ENCODE measurements around the gene ZNF740.
"Not testable (repeated sequence)": the region's sequence is repeated elsewhere in the genome, so short reads cannot be mapped to it uniquely, and the experiment has no call there.

Gene ZNF740

DNA sequence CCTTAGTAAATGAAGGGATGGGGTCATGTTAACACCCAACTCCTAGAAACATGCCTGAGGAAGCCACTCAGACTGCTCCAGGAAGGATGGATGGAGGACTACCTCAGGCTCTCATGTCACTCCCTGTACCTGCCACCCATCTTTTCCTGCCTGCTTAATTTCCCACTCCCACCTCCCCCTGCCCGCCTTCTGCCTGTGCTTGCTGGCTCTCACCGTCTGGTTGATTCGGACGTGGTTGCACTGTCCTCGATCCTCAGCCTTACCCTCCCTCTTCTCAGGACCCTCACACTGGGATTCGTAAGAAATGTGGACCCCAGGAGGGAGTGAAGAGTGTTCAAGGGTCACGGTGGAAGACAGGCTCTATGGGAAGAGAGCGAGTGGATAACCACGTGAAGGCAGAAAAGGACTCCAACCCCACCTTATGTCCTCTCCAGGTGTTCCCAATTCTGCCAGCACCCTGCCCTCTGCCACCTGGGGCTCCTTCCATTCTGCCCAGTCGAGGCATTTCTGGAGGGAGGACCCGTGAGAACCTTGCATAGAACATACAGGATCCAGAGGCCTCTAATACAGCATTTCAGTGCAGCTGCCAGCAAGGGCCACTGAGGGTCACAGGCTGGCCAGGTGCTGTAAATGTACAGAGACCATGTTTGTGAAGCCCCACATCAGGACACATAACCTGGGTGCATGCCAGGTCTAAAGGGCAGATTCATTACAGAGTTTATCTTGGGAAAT lies 13.6 kb downstream of the ZNF740 start:
- in situ Hi-C loops (cut with MboI; ENCODE audit: low sequenced_read_pairs): no loop called here

DNA sequence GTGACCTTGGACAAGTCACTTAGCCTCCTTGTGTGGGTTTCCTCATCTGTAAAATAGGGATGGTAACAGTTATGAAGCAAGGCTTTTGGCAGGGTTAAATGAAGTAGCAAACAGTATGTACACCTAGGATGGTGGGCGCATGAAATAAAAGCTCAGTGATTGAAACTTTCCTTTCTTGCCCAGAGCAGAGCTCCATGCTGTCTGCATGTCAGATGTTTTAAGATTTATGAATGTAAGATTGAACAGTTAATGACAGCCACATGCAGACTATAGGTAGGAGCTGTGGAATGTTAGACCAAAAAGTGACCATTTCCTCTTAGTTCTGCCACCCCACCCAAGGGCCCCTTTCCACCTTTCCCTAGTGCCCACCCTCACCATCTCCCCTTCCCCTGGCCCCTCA lies 14.5 kb downstream of the ZNF740 start:
- in situ Hi-C loops (cut with MboI; ENCODE audit: low sequenced_read_pairs): no loop called here

DNA sequence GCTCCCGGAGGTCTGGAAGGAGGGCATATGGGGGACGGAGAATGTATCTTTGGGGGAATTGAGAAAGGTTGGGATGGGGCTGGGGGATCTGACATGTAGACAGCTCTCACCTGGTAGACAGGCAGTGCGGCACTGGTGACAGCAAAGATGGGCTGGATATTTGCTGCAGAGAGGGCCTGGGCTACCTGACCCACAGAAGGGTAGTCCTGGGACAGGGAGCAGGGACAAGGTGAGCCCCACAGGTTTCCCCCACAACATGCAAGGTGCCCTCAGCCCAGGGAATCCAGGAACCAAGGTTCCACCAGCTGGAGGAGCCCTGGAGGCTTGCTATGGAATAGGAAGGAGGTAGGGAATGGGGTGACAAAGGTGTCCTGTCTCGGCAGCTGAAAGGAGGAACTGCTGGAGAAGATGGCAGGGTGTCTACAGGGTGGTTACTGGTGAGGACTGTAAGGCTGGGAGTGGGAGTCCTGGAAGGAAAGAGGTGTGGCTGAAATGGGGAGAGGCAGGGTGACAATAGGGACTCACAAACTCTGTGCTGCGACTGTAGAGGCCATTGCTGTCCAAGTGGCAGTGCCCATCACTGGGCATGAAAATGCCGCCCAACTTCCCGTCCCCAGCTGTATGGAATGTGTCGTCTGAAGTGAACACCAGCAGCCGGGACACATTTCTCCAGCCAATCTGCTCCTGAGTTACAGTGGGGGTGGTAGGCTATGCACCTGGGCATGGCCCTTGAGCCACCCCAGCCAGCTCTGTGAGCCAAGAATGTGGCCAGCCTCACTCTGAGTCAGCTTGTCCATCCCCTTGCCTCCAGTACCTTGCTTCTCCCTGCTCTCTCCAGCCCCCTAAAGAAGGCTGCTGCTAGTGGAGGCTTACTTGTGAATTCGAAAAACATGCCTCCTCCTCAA lies 15.2 kb downstream of the ZNF740 start:
- in situ Hi-C loops (cut with MboI; ENCODE audit: low sequenced_read_pairs): no loop called here

GRCh38 chr12:53196486-53196885 lies 16.0 kb downstream of the ZNF740 start:
- in situ Hi-C loops (cut with MboI; ENCODE audit: low sequenced_read_pairs): no loop called here

DNA sequence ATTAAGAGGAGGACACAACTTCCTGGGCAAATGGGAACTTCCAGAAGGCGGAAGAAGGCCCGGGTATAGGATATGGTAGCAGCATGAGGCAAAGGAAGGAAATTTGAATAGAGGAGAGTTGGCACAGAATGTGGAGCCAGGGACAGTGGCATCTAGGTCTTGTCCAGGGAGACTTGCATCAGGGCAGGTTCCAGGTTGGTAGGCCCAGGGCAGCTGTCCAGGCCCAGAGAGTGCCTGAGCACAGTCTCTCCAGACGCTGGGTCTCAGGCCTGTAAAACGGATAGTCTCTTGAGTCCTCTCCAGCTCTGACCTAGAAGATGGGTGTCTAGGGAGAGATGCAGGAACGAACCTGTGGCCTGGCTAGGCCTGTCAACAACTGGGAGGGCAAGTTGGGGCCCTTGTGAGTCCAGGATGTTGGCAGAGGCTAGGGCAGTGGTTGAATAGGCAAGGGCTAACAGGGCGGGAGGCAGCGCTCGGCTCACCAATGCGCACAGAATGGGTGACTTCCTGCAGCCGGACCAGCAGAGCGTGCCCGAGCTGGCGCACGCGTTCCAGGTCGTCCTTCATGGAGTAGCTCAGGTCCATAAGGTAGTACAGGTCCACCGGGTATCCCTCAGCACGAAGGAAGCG lies 16.6 kb downstream of the ZNF740 start:
- in situ Hi-C loops (cut with MboI; ENCODE audit: low sequenced_read_pairs): no loop called here

- in situ Hi-C loops (cut with MboI; ENCODE audit: low sequenced_read_pairs): no loop called here
Measured at GRCh38 chr12:53198486-53199110, 18.1 kb downstream of the ZNF740 start.

GRCh38 chr12:53199700-53200099 lies 19.2 kb downstream of the ZNF740 start:
- in situ Hi-C loops (cut with MboI; ENCODE audit: low sequenced_read_pairs): no loop called here

- in situ Hi-C loops (cut with MboI; ENCODE audit: low sequenced_read_pairs): no loop called here
Measured at GRCh38 chr12:53200107-53200457, 19.6 kb downstream of the ZNF740 start.

GRCh38 chr12:53200458-53201176 lies 20.1 kb downstream of the ZNF740 start:
- in situ Hi-C loops (cut with MboI; ENCODE audit: low sequenced_read_pairs): no loop called here

DNA sequence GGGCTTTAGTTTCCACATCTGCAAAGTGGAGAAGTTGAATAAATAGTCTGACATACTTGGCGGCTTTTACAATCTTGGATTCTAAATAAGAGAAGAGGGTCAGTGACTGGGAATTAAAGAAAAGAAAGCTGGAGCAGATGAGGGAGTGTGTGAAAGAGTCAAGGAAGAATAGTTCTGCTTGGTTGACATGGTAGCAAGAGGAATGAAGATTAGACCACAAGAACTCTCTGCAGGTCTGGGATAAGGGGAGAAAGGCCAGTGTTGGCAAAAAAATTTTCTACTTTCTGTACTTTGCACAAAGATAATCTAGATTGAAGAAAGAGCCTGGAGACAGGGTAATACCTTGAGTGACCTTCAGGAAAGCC lies 20.6 kb downstream of the ZNF740 start:
- in situ Hi-C loops (cut with MboI; ENCODE audit: low sequenced_read_pairs): no loop called here

- in situ Hi-C loops (cut with MboI; ENCODE audit: low sequenced_read_pairs): no loop called here
Measured at GRCh38 chr12:53201639-53202038, 21.1 kb downstream of the ZNF740 start.

DNA sequence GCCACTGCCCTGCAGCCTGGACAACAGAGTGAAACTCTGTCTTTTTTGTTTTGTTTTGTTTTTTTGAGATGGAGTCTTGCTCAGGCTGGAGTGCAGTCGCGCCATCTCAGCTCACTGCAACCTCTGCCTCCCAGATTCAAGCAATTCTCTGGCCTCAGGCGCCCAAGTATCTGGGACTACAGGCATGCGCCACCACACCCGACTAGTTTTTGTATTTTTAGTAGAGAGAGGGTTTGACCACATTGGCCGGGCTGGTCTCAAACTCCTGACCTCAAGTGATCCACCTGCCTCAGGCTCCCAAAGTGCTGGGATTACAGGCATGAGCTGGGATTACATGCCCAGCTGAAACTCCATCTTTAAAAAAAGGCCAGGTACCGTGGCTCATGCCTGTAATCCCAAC lies 21.8 kb downstream of the ZNF740 start:
- in situ Hi-C loops (cut with MboI; ENCODE audit: low sequenced_read_pairs): not testable (repeated sequence)

DNA sequence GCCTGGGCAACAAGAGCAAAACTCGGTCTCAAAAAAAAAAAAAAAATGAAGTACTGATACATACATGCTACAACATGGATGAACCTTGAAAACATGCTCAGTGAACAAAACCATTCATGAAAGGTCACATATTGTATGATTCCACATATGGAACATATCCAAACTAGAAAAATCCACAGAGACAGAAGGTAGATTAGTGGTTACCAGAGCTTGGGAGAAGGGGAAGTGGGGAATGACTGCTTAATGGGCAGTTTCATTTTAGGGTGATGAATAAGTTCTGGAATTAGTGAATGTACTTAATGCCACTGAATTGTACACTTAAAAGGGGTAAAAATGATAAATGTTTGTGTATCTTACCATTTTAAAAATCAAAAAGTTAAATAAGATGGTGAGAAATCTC lies 23.8 kb downstream of the ZNF740 start:
- in situ Hi-C loops (cut with MboI; ENCODE audit: low sequenced_read_pairs): no loop called here

GRCh38 chr12:53205747-53206419 lies 25.4 kb downstream of the ZNF740 start:
- in situ Hi-C loops (cut with MboI; ENCODE audit: low sequenced_read_pairs): no loop called here

DNA sequence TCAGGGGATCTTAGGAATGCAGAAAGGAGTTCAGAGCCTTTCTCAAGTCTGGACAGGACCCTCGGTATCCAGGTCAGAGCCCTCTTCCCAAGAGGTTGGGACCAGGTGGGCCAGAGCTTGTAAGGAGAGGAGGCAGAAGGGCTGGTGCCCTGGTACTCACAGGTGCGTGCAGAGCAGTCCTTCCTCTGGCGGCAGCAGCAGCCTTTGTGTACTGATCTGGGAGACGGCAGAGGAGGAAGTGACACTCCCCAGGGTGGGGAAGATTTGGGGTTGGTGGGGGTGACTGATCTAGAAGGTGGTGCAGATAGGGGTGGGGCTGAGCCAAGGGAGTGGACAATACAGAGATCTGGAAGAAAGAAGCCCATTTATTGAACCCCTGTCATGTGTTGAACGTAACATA lies 26.5 kb downstream of the ZNF740 start, which contains the start of gene ITGB7:
Gene ITGB7 (minus strand): TSS at position 210 of the 400 bp plus-strand sequence. CDS start 6,808 bp downstream, outside the sequence.
- in situ Hi-C loops (cut with MboI; ENCODE audit: low sequenced_read_pairs): no loop called here

DNA sequence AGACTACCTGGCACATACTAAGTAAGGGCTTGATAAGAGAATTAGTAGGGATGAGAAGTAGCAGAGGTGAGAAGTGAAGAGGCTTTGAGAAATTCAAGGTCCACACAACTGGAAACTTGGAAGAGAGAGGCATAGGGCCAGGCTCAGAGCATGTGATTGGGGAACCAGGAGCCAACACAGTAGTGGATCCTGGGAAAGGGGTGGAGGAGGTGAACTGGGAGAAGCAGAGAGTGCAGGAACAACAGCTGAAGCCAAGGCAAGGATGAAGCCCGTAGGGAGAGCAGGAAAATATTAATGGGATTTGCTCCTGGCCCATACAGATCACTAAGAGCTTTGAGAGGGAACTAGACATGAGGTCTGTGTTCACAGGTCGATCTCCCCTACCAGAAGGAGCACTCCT lies 27.9 kb downstream of the ZNF740 start:
- in situ Hi-C loops (cut with MboI; ENCODE audit: low sequenced_read_pairs): no loop called here

GRCh38 chr12:53208877-53209463 lies 28.4 kb downstream of the ZNF740 start:
- in situ Hi-C loops (cut with MboI; ENCODE audit: low sequenced_read_pairs): no loop called here

DNA sequence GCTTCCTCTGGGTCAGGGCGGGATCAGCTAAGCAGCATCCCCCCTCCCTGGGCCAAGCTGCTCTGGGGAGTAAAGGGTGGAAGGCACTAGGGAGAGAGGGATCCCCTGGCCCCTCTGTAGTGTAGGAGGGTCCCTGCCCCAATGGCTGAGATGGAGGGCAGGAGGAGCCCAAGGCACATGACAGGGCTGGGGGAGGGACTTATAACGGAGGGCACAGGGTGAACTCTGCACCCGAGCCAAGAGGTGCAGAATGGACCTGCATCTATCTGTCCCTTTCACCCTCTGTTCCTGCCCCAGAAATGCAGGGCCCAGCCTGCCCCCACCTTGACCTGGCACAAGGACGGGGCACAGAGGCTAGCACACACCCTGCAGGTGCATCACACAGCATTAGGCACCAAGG lies 30.3 kb downstream of the ZNF740 start:
- in situ Hi-C loops (cut with MboI; ENCODE audit: low sequenced_read_pairs): no loop called here

- in situ Hi-C loops (cut with MboI; ENCODE audit: low sequenced_read_pairs): no loop called here
Measured at GRCh38 chr12:53211476-53212381, 31.2 kb downstream of the ZNF740 start.

All from hTERT RPE-1 (cell line).